ENCODE data around the gene MGRN1.

GRCh38 chr16:4700380-4700996 lies 75.9 kb downstream of the MGRN1 start:
- TF ChIP-seq CTCF (IDR thresholded peaks at IDR 0.05) (no peak), POLR2AphosphoS5 (IDR thresholded peaks at IDR 0.05) (no peak)
